Activated CD4-positive, CD25-positive, alpha-beta regulatory T cell treated with anti-CD3 and anti-CD28 coated beads, Interleukin-2, amount 50 U/mL, for 16 hours (primary cell): ENCODE data around the gene SND1.

Experiments used
- DNase-seq: peaks from one replicate; pipeline ENCODE4 v3.0.0-alpha.2; 2020; ENCODE audit warnings: low read depth, low spot score

SND1 gene

GRCh38 chr7:127683776-127684681 lies 32.0 kb downstream of the SND1 start:
- no peak for DNase-seq

DNA sequence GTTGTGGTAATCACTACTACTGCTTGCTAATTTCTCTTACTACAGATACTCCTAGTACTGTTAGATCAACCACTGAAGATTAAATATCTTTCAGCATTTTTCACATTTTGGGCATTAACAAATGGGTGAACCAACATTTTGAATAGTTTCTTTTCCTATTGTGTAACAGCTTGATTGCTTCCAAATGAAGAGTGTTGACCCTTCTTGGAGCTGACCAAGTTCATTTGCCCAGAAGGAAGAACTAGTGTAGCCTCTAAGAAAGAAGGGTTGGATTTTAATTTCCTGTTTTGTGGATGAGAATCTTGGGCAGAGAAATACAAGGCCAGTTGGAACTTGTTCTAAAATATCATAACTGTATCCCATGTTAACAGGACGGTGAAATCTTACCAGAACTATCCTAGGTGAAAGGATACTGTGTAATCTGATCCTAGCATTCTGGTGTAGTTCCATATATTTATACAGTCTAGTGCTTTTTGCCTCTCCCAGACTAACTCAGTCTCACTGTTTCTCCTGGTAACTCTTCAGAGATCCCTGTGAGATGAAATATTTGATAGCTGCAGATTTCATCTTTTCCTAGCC lies 37.3 kb downstream of the SND1 start:
- no peak for DNase-seq

DNA sequence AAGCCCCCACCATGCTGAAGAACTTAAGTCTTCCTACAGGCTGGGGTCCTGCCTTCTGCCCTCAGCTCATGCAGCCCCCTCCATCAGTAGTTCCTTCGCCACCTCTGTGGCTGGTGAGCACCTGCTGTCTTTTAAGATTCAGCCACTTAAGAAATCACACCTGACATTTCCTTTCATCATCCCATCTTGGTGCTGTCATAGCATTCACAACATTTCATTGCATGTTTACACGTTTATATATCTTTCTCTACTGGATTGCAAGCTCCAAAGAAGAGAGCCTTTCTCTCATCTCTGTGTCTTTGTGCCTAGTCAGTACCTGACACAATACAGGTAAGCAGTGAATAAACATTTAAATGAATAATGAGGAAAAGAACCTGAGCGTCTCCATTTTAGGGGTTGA lies 38.3 kb downstream of the SND1 start:
- no peak for DNase-seq

DNA sequence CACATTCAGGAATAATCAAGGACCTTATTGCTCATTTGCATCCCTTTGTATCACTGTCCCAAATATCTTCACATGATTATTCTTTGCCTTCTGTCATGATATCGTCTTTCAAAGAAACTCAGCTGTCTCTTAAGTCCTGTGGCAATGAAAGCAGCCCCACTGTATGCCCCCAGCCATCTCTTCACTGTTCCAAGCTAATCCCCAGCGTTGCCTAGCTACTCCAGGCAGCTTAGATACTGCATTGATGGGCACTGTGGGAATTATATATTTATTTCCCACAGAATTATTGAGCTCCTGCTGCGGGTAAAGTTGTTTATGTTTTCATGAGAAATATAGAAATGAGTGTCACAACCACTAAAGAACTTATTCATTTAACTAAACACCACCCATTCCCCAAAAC lies 38.8 kb downstream of the SND1 start:
- no peak for DNase-seq

GRCh38 chr7:127692200-127692599 lies 40.2 kb downstream of the SND1 start:
- no peak for DNase-seq

DNA sequence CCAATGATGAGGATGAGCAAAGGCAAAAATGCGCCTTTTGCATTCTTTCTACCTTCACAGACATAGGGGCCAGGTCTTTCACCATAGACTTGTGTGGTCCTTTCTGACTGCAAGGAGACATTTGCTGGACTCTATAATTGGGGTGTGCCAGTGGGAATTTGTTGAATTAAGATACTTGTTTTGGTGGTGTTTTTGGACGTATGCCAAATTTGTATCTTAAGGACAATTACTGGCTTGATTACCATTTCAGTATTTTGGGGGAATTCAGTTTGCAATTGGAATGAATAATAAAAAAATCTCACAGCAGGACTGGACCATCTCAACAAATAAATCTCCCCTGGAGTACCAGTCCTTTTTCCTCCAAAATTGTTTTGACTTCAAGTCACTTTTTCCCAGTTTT lies 47.9 kb downstream of the SND1 start:
- DNase-seq = no peak

- no peak for DNase-seq
These were observed 50.2 kb downstream of the SND1 start for GRCh38 chr7:127702052-127702652.

DNA sequence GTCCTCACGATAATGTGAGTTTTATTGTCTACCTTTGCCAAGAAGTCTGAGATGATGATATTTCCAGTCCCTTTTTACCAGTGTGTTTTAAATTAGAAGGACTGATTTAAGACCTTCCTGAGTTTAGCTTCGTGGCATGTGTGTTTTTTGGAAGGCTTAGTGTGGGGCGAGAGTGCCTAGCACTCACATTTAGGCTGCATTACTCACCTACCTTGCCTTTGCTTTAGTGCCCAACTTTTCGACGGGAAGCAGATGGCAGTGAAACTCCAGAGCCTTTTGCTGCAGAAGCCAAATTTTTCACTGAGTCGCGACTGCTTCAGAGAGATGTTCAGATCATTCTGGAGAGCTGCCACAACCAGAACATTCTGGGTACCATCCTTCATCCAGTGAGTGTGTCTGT lies 50.9 kb downstream of the SND1 start:
- DNase-seq = no peak

GRCh38 chr7:127704211-127704610 lies 52.2 kb downstream of the SND1 start:
- DNase-seq = no peak

- DNase-seq = no peak
These were observed 53.5 kb downstream of the SND1 start for GRCh38 chr7:127705461-127705959.

DNA sequence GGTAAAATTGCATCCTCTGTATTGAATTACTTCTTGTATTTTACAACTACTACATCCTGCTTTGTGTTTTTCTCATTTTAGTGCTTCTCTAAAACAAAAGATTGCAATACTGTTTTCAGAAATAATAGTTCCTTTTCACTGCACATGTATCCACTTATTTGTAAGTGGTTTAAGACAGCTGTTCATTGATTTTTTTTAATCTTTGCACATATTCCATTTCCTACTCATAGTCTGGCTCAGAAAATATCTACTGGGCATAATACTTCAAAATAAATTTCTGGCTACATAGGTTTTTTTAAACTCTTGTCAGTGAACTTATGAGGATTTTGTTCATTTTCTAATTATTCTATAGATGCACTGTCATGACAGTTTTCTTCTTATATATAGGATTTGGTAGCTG lies 54.8 kb downstream of the SND1 start:
- no peak for DNase-seq

DNA sequence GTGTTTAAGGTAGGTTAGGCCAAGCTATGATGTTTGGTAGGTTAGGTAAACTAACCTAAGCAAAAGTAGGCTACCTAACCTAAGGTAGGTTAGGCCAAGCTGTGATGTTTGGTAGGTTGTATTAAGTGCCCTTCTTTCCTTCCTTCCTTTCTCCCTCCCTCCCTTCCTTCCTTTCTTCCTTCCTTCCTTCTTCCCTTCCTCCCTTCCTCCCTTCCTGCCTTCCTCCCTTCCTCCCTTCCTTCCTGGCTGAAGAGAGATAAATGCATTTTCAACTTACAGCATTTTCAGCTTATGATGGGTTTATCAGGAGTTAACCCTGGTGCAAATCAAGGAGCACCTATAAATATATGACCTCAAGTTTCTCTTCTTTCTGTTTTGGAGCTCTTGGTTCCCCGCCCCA lies 56.2 kb downstream of the SND1 start:
- no peak for DNase-seq

GRCh38 chr7:127708788-127709187 lies 56.8 kb downstream of the SND1 start:
- peak; percentile 61 for DNase-seq

DNA sequence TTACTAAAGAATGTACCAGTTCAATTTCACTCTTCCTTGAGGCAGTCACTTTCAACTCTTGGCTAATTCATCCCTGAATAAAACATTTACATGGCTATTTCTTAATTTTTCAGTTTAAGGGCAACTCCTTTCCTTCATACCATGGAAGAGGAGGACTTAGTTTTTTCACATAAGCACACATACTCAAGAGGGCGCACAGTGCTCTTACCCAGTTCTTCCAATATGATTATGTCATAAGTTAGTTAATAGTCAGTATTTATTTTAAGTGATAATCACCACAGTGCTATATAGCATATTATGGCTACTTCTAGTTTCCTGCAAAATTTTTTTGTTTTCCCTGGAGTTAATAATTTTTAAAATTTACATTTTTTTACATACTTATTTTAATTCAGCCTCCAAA lies 58.6 kb downstream of the SND1 start:
- DNase-seq = no peak

DNA sequence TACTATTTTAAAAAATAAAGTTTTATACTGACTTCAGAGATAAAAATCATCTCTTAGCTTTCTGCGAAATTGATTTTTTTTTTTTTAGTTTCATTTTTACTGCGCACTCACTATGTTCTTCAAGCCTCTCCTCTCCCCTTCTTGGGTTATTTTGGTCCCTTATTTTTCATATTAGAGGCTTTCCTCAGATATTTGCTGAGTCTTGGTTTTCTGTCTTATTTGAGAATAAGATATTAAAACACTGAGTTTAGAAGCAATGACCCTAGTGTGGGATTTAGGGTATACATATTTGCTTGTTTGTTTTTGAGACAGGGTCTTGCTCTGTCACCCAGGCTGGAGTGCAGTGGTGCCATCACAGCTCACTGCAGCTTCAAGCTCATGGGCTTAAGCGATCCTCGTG lies 59.9 kb downstream of the SND1 start:
- no peak for DNase-seq

- DNase-seq = no peak
These were observed 61.0 kb downstream of the SND1 start for GRCh38 chr7:127713006-127713405.

DNA sequence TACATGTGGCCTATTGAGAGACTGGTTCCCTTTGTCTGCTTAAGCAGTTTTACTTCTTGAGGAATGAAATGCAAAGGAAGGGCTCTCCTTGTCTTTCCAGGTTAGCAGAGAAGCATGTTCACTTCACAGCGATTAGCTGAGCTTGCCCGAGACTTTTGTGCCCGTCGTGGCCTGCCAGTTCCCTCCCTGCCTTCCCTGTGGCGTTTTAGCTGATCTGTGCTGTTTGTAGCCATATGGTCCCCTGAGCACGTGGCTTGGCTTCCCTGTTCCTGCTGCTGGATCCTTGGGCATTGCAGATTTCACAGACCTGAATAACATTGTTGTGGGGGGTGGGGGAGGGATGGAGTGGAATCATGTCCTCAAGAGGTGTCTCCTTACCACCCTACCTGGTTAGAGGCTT lies 61.8 kb downstream of the SND1 start:
- no peak for DNase-seq

DNA sequence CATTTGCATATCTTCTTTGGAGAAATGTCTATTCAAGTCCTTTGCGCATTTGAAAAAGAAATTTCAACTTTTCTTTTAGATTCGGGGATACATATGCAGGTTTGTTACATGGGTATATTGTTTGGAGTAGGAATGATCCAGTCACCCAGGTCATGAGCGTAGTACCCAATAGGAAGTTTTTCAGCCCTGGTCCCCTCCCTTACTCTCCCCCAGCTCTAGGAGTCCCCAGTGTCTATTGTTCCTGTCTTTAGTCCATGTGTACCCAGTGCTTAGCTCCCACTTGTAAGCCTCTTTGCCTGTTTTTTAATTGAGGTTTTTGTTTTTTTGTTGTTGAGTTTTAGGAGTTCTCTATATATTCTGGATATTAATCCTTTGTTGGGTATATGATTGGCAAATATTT lies 63.3 kb downstream of the SND1 start:
- no peak for DNase-seq

GRCh38 chr7:127715901-127716300 lies 63.9 kb downstream of the SND1 start:
- no peak for DNase-seq

DNA sequence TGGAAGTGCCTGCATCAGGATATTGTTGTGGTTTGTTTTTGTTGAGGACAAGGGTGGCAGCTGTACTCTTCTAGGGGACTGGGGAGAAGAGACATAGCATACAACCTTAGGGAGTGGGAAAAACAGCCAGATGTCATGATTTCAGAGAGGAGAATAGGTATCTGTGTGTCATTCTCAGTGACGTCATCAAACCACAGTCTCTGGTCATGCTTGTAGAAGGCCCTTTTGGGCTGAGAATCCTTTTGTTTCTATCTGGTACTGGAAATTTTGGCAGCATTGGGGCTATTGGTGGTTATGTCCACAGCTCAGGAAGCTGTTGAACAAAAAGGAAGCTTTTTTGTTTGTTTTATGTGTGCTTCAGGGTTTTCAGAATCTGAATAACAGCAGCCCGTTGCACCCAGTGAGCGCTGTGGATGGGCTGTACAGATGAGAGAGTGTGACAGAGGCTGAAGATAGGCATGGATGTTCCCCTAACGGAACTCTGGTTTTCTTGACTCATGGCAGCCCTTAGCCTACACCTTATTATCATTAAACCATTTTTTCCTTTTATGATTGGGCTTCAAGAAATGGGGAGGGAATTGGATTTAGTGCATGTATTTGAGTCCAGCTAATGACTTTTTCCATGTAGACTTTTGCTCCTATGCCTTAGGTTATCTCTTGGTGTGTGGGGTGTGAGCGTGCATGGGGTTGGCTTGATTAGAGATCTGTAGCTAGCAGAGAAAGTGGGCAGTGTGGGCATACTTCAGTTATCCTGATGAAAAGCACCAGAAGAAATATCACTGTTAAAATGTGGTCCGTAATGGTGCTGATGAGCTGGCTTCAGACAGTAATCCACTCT lies 65.7 kb downstream of the SND1 start:
- no peak for DNase-seq

- DNase-seq = no peak
These were observed 66.3 kb downstream of the SND1 start for GRCh38 chr7:127718340-127718679.

- DNase-seq = no peak
These were observed 74.5 kb downstream of the SND1 start for GRCh38 chr7:127726476-127726875.
